Vagina (tissue), 2 donors: Measurements from ENCODE around the gene MAST4. TPM values are rescaled to one million over a fixed set of nuclear protein-coding genes. Genes with fewer than 3 reads are reported as not detected.
A peak's percentile ranks its signal among the peaks of the same experiment; 100 is the strongest.

ENCODE experiments used
- DNase-seq, 2 donors: peaks; one replicate each; pipeline ENCODE4 v3.0.0-alpha.2; 2017; ENCODE audit errors: extremely low spot score in 2 of 2
- H3K27ac ChIP-seq: fragments of 200-600 bp; sonication (generic); one replicate; pipeline ENCODE4 v1.5.1; 2019
- H3K27me3 ChIP-seq: fragments of 200-600 bp; sonication (generic); one replicate; pipeline ENCODE4 v1.5.1; 2019
- H3K36me3 ChIP-seq, 2 donors: fragments of 200-600 bp; sonication (generic); one replicate each; pipeline ENCODE4 v1.5.1; 2017 to 2019
- H3K4me1 ChIP-seq: fragments of 200-600 bp; sonication (generic); one replicate; pipeline ENCODE4 v1.5.1; 2019
- H3K4me3 ChIP-seq, 2 donors: fragments of 200-600 bp; sonication (generic); 1 replicate in 1 of 2; 2 replicates in 1 of 2; pipeline ENCODE4 v1.5.1; 2016 to 2019
- H3K9me3 ChIP-seq: fragments of 200-600 bp; sonication (generic); one replicate; pipeline ENCODE4 v1.5.1; 2019
- CTCF ChIP-seq, 3 experiments: fragments of 450-650 bp in 2 of 3; fragments of 200-600 bp in 1 of 3; sonication (generic) in 1 of 3; IDR thresholded peaks; one replicate each; pipeline ENCODE4 v1.5.1; 2017 to 2019; ENCODE audit warnings: antibody characterized with exemption in 3 of 3, mild to moderate bottlenecking in 2 of 3, moderate library complexity in 2 of 3
- POLR2A ChIP-seq, 2 donors: fragments of 450-650 bp; IDR thresholded peaks; one replicate each; pipeline ENCODE4 v1.6.1; 2017; ENCODE audit warnings: antibody characterized with exemption in 2 of 2, mild to moderate bottlenecking in 2 of 2, moderate library complexity in 2 of 2
- POLR2AphosphoS5 ChIP-seq, 2 donors: sonication (generic); formaldehyde crosslinking; IDR thresholded peaks; one replicate each; pipeline ENCODE4 v1.9.0; 2017; ENCODE audit warnings: antibody characterized with exemption in 2 of 2, mild to moderate bottlenecking in 2 of 2, low read depth in 1 of 2; ENCODE audit not compliant: insufficient read depth in 1 of 2
- intact Hi-C: fragments of 100-400 bp; cut with DNase I; formaldehyde crosslinking; loops from one replicate; pipeline ENCODE4 v1.15.1; 2023
- total RNA-seq: library from RNA; depleted of rRNA; stranded (reverse); fragments of >200 nt; gene quantifications from one replicate; pipeline ENCODE4 v1.2.3, GENCODE V29; 2016

Gene MAST4
- total RNA-seq, 1 donor from 2014 or later: 85.9 TPM

GRCh38 chr5:67214707-67215447 is 618.7 kb downstream of the MAST4 start:
- DNase-seq: no peak
- Histone ChIP-seq H3K4me3 (no peak overlapping the region), H3K36me3 (no peaks in the 10 kb centered on the region), H3K27ac (peak overlapping the region; percentile 40), H3K4me1 (peaks cover 24% of the 10 kb centered on the region), H3K9me3 (no peaks in the 10 kb centered on the region), H3K27me3 (no peaks in the 10 kb centered on the region)
- TF ChIP-seq POLR2AphosphoS5 (IDR thresholded peaks at IDR 0.05; ENCODE audit: insufficient read depth in 1 of 2, low read depth in 1 of 2) (no peak), POLR2A (IDR thresholded peaks at IDR 0.05) (no peak), CTCF (IDR thresholded peaks at IDR 0.05) (no peak)
- intact Hi-C loops: no loop called here

- Histone ChIP-seq H3K27me3 (no peaks in the 10 kb centered on the region), H3K4me1 (peaks cover 24% of the 10 kb centered on the region), H3K36me3 (no peaks in the 10 kb centered on the region), H3K4me3 (peak overlapping the region in 1 of 2 donors; percentile 19), H3K27ac (peak overlapping the region; percentile 40), H3K9me3 (no peaks in the 10 kb centered on the region)
- intact Hi-C loops: no loop called here
- DNase-seq: no peak
- TF ChIP-seq POLR2A (IDR thresholded peaks at IDR 0.05): no peak
- peak; percentile 37 to 75 for TF ChIP-seq POLR2AphosphoS5 (IDR thresholded peaks at IDR 0.05; ENCODE audit: insufficient read depth in 1 of 2, low read depth in 1 of 2)
- no peak for TF ChIP-seq CTCF (IDR thresholded peaks at IDR 0.05)
Observed at GRCh38 chr5:67215519-67216471, 619.6 kb downstream of the MAST4 start.

- no peak overlapping the region for H3K4me3 ChIP-seq
- intact Hi-C loops: no loop called here
Observed at GRCh38 chr5:67216564-67216963, 620.4 kb downstream of the MAST4 start.

More at GRCh38 chr5:67216564-67216963, 620.4 kb downstream of the MAST4 start:
- TF ChIP-seq POLR2A (IDR thresholded peaks at IDR 0.05): no peak
- no peak for TF ChIP-seq POLR2AphosphoS5 (IDR thresholded peaks at IDR 0.05; ENCODE audit: insufficient read depth in 1 of 2, low read depth in 1 of 2)
- no peak for DNase-seq
- H3K27me3 ChIP-seq: no peaks in the 10 kb centered on the region
- H3K4me1 ChIP-seq: peaks cover 24% of the 10 kb centered on the region
- peak overlapping the region; percentile 40 for H3K27ac ChIP-seq
- no peaks in the 10 kb centered on the region for H3K36me3 ChIP-seq
- no peaks in the 10 kb centered on the region for H3K9me3 ChIP-seq
